Endothelial cell of umbilical vein (primary cell): ENCODE results near the gene PM20D1. TPM values are rescaled to one million over a fixed set of nuclear protein-coding genes. Genes with fewer than 3 reads are reported as not detected.

Experiments used
- BruUV-seq: library from RNA; stranded (reverse); fragments of 400-500 nt; replicated peaks from 2 replicates; lab custom pipeline; 2021; lab: Mats Ljungman, UMichigan
- CTCF ChIA-PET: fragments of 300-600, 350-600 bp; sonication (Branson Sonifier 250); formaldehyde crosslinking; loops from one replicate; lab custom pipeline; 2021; ENCODE audit warnings: antibody characterized with exemption, inconsistent platforms; lab: Charles Lee
- POLR2A ChIA-PET: fragments of 300-600, 350-600 bp; sonication (Branson Sonifier 250); formaldehyde crosslinking; loops from one replicate; lab custom pipeline; 2021; ENCODE audit warnings: antibody characterized with exemption, inconsistent platforms; lab: Charles Lee
- DNase-seq: peaks from one replicate; pipeline ENCODE4 v3.0.0-alpha.2; 2011; ENCODE audit warnings: low read depth, low spot score
- FAIRE-seq: peaks from 2 replicates; lab custom pipeline; 2011; peaks lifted over from hg19 to GRCh38; lab: Jason Lieb, UNC
- H2AFZ ChIP-seq: 2 replicates; pipeline ENCODE4 v1.6.0; 2012; ENCODE audit warnings: low read depth, low read length, control low read depth, inconsistent platforms
- H3K27ac ChIP-seq: 2 replicates; pipeline ENCODE4 v1.5.1; 2011; ENCODE audit warnings: low read depth, mild to moderate bottlenecking, control low read depth, low read length, moderate library complexity; ENCODE audit not compliant: insufficient read depth
- H3K27me3 ChIP-seq, 2 experiments: 2 replicates each; pipeline versions ENCODE4 v1.6.0 to v1.6.1; 2011; ENCODE audit warnings: low read length in 2 of 2, mixed read lengths in 1 of 2; ENCODE audit not compliant: control insufficient read depth in 2 of 2, insufficient read depth in 2 of 2
- H3K36me3 ChIP-seq, 2 experiments: 2 replicates in 1 of 2; 3 replicates in 1 of 2; pipeline ENCODE4 v1.5.1; 2011; ENCODE audit warnings: low read length in 2 of 2, mild to moderate bottlenecking in 1 of 2, moderate library complexity in 1 of 2; ENCODE audit not compliant: control insufficient read depth in 2 of 2, insufficient read depth in 2 of 2; ENCODE audit errors: extremely low read depth in 1 of 2
- H3K4me1 ChIP-seq: 3 replicates; pipeline ENCODE4 v1.5.1; 2011; ENCODE audit warnings: mild to moderate bottlenecking, low read length; ENCODE audit not compliant: control insufficient read depth, insufficient read depth; ENCODE audit errors: extremely low read depth
- H3K4me2 ChIP-seq: 2 replicates; pipeline ENCODE4 v1.6.1; 2011; ENCODE audit warnings: low read length, control low read depth, mixed read lengths; ENCODE audit not compliant: insufficient read depth
- H3K4me3 ChIP-seq, 3 experiments: fragments of 200-600 bp in 1 of 3; sonication (generic), shearing (Covaris generic) in 1 of 3; replicated peaks in 1 of 3; 2 replicates each; pipeline ENCODE4 v1.5.1; 2011 to 2016; ENCODE audit warnings: control low read depth in 3 of 3, low read length in 3 of 3, mild to moderate bottlenecking in 2 of 3, inconsistent platforms in 1 of 3, low read depth in 1 of 3, moderate library complexity in 1 of 3; ENCODE audit not compliant: insufficient read depth in 1 of 3
- H3K79me2 ChIP-seq: 2 replicates; pipeline ENCODE4 v1.6.0; 2012; ENCODE audit warnings: low read length, inconsistent platforms; ENCODE audit not compliant: control insufficient read depth, insufficient read depth
- H3K9ac ChIP-seq: replicated peaks from 2 replicates; pipeline ENCODE3; 2011; ENCODE audit warnings: low read length, control low read depth; ENCODE audit not compliant: insufficient read depth; ENCODE audit errors: extremely low read depth
- H3K9me1 ChIP-seq: replicated peaks from 3 replicates; pipeline ENCODE4 v1.6.0; 2011; ENCODE audit warnings: mild to moderate bottlenecking, low read length; ENCODE audit not compliant: control insufficient read depth, insufficient read depth; ENCODE audit errors: extremely low read depth
- H3K9me3 ChIP-seq: replicated peaks from 2 replicates; pipeline ENCODE4 v1.5.1; 2012; ENCODE audit warnings: low read length, inconsistent platforms; ENCODE audit not compliant: control insufficient read depth, insufficient read depth
- H4K20me1 ChIP-seq: replicated peaks from 2 replicates; pipeline ENCODE3; 2011; ENCODE audit warnings: mild to moderate bottlenecking, low read length; ENCODE audit not compliant: control insufficient read depth, insufficient read depth; ENCODE audit errors: extremely low read depth
- EZH2 ChIP-seq: IDR thresholded peaks from 2 replicates; pipeline ENCODE4 v1.6.1; 2012; ENCODE audit warnings: borderline replicate concordance, low read depth, mild to moderate bottlenecking, moderate library complexity, low read length, inconsistent platforms; ENCODE audit not compliant: severe bottlenecking
- FOS ChIP-seq: IDR thresholded peaks from 2 replicates; pipeline ENCODE4 v1.6.1; 2011; ENCODE audit warnings: mild to moderate bottlenecking, low read length, moderate library complexity, borderline replicate concordance; ENCODE audit not compliant: insufficient read depth
- GATA2 ChIP-seq: IDR thresholded peaks from 2 replicates; pipeline ENCODE4 v1.7.0; 2011; ENCODE audit warnings: low read depth, mild to moderate bottlenecking, moderate library complexity, mixed read lengths, low read length; ENCODE audit not compliant: insufficient read length, insufficient read depth
- JUN ChIP-seq: IDR thresholded peaks from 2 replicates; pipeline ENCODE4 v1.6.1; 2011; ENCODE audit warnings: borderline replicate concordance, low read depth; ENCODE audit not compliant: insufficient read length, insufficient read depth
- MYC ChIP-seq: IDR thresholded peaks from one replicate; pipeline ENCODE4 v1.6.1; 2011; ENCODE audit warnings: mild to moderate bottlenecking, low read depth, low read length
- POLR2A ChIP-seq: IDR thresholded peaks from 2 replicates; pipeline ENCODE4 v1.6.1; 2012; ENCODE audit warnings: low read depth, mild to moderate bottlenecking, control low read depth, low read length
- POLR2AphosphoS5 ChIP-seq: IDR thresholded peaks from 2 replicates; pipeline ENCODE4 v1.6.1; 2012; ENCODE audit warnings: low read depth, mild to moderate bottlenecking, control low read depth, low read length, moderate library complexity; ENCODE audit not compliant: insufficient read depth
- dilution Hi-C: fragments of 300-500 bp; cut with MboI; formaldehyde crosslinking; loops from one replicate; pipeline ENCODE4 v1.15.0; 2019; ENCODE audit warnings: low sequenced_read_pairs; ENCODE audit not compliant: extremely low pct_ligation_motif_present
- intact Hi-C: fragments of 100-400 bp; cut with micrococcal nuclease; formaldehyde crosslinking; loops from one replicate; pipeline ENCODE4 v1.10.0; 2022
- polyA plus RNA-seq, 4 experiments: library from polyadenylated mRNA; depleted of rRNA in 3 of 4; stranded (reverse) in 3 of 4; unstranded in 1 of 4; fragments of >200 nt; gene quantifications; 2 replicates each; pipeline versions ENCODE4 v1.2.1 to v1.2.3, GENCODE V29; 2011 to 2012; ENCODE audit warnings: missing spikeins in 1 of 4
- total RNA-seq: library from RNA; stranded (reverse); gene quantifications from 2 replicates; pipeline ENCODE4 v1.2.3, GENCODE V29; 2021
- TF ChIP-seq, protein P1 (sequence below), 2 donors: IDR thresholded peaks; 1 replicate in 1 of 2; 2 replicates in 1 of 2; pipeline ENCODE4 v1.5.1; 2011; ENCODE audit warnings: low read length in 2 of 2, mild to moderate bottlenecking in 2 of 2, moderate library complexity in 2 of 2, control low read depth in 1 of 2, inconsistent platforms in 1 of 2, low read depth in 1 of 2; ENCODE audit not compliant: insufficient read depth in 1 of 2; ENCODE audit errors: extremely low read depth in 1 of 2
- TF ChIP-seq, protein P2 (sequence below): IDR thresholded peaks from 2 replicates; pipeline ENCODE4 v1.6.1; 2011; ENCODE audit not compliant: insufficient read depth, insufficient read length

The PM20D1 gene
- total and polyA plus RNA-seq, 2 donors (not counting 3 experiments of a cell fraction or from before 2014, with no cell fraction given), result 0.11 TPM; not detected in 1

DNA sequence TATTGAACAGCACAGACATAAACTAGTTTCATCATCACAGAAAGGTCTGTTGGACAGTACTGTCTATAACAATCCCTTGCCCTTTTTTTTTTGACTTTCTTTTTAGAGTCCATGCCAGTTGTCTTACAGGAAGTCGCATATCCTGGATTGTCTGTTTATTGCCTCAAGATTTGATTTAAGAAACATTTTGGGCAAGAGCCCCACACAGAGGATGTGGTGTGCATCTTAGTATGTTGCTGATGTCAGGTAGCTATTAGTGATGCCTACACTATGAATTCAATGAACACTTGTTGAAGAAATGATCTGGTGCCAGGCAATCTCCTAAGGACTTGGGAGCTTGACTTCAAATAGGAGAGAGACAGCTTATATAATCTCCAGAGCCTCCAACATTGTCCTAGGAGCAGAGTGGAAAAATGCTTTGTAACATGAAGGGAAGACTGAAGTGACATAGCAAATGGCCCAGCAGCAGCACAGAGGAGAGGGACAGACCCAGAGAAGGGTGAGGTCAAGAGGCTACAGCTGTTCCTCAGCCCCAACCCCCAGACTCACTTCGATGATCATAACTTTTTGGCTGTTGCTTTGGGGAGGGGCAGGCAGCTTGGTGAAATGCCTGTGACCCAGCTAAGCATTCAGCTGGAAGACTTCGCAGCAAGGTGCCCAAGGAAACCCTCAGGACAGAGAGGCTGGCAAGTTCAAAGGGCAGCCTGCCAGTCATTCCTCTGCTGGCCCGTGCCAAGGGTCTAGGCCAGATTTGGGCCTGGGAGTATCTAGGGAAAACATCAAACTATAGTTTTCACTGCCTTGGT is 67.1 kb downstream of the PM20D1 start:
- H3K27me3 ChIP-seq, result no peaks in the 10 kb centered on the region
- no peaks in the 10 kb centered on the region for H3K9me1 ChIP-seq
- H3K9ac ChIP-seq, result no peak overlapping the region
- no peaks in the 10 kb centered on the region for H3K36me3 ChIP-seq
- no peaks in the 10 kb centered on the region for H3K9me3 ChIP-seq
- H3K79me2 ChIP-seq, result no peaks in the 10 kb centered on the region
- no peaks in the 10 kb centered on the region for H3K4me1 ChIP-seq
- intact Hi-C loops (no loop called here), dilution Hi-C loops (no loop called here)
- no peak overlapping the region for H3K27ac ChIP-seq
- ChIA-PET CTCF (interaction anchor here (1.3 to 2.5 kb wide), 3 partner anchors 9 to 194 kb away, joined by 3 to 14 read pairs (median 9); no protein-coding TSS in a partner anchor), POLR2A (no interaction called here)
- BruUV-seq, result no TSS peak
- H2AFZ ChIP-seq, result no peak overlapping the region
- no peak for DNase-seq
- no peak for FAIRE-seq
- H3K4me2 ChIP-seq, result no peak overlapping the region
- no peaks in the 10 kb centered on the region for H4K20me1 ChIP-seq
- TF ChIP-seq EZH2 (no peak), POLR2A (no peak), FOS (no peak)
- TF ChIP-seq, protein P1, sequence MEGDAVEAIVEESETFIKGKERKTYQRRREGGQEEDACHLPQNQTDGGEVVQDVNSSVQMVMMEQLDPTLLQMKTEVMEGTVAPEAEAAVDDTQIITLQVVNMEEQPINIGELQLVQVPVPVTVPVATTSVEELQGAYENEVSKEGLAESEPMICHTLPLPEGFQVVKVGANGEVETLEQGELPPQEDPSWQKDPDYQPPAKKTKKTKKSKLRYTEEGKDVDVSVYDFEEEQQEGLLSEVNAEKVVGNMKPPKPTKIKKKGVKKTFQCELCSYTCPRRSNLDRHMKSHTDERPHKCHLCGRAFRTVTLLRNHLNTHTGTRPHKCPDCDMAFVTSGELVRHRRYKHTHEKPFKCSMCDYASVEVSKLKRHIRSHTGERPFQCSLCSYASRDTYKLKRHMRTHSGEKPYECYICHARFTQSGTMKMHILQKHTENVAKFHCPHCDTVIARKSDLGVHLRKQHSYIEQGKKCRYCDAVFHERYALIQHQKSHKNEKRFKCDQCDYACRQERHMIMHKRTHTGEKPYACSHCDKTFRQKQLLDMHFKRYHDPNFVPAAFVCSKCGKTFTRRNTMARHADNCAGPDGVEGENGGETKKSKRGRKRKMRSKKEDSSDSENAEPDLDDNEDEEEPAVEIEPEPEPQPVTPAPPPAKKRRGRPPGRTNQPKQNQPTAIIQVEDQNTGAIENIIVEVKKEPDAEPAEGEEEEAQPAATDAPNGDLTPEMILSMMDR (IDR thresholded peaks at IDR 0.05; ENCODE audit: extremely low read depth in 1 of 2, insufficient read depth in 1 of 2, low read depth in 1 of 2, low read length in 2 of 2), result no peak
- no peak overlapping the region for H3K4me3 ChIP-seq

DNA sequence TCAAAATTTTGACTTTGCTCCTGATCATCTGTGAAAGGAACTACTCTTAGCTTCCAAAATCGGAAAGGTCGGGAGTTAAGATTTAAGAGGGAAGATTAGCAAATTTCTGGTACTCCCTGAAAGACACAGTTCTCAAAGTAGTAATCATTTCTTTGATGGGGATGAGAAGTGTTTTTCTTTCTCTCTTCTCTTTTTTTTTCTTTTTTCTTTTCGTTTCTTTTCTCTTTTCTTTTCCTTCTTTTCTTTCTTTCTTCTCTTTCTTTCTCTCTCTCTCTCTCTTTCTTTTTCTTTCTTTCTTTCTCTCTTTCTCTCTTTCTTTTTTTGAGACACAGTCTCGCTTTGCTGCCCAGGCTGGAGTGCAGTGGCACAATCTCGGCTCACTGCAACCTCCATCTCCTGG is 69.6 kb downstream of the PM20D1 start:
- Histone ChIP-seq H3K36me3 (no peaks in the 10 kb centered on the region), H3K9me1 (no peaks in the 10 kb centered on the region), H3K9ac (no peak overlapping the region), H3K4me3 (no peak overlapping the region), H2AFZ (no peak overlapping the region), H3K27ac (no peak overlapping the region), H3K4me2 (no peak overlapping the region), H3K4me1 (peaks cover 3% of the 10 kb centered on the region), H4K20me1 (no peaks in the 10 kb centered on the region), H3K79me2 (no peaks in the 10 kb centered on the region), H3K9me3 (no peaks in the 10 kb centered on the region), H3K27me3 (no peaks in the 10 kb centered on the region)
- TF ChIP-seq FOS (no peak), MYC (no peak), GATA2 (no peak), JUN (no peak), POLR2A (no peak), EZH2 (no peak), POLR2AphosphoS5 (no peak)
- TF ChIP-seq, protein P2, sequence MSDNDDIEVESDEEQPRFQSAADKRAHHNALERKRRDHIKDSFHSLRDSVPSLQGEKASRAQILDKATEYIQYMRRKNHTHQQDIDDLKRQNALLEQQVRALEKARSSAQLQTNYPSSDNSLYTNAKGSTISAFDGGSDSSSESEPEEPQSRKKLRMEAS, result no peak
- TF ChIP-seq, protein P1 (IDR thresholded peaks at IDR 0.05; ENCODE audit: extremely low read depth in 1 of 2, insufficient read depth in 1 of 2, low read depth in 1 of 2, low read length in 2 of 2), result no peak
- CTCF ChIA-PET, result interaction anchor here (0.9 kb wide), 1 partner anchor 14 kb away, joined by 3 read pairs; no protein-coding TSS in a partner anchor
- POLR2A ChIA-PET, result no interaction called here
- BruUV-seq, result no TSS peak
- FAIRE-seq (no peak), DNase-seq (no peak)
- dilution Hi-C loops, result no loop called here
- intact Hi-C loops, result no loop called here
